GM21423 (cell line): Measurements from ENCODE around the gene BMERB1.
"Not testable (repeated sequence)": the region's sequence is repeated elsewhere in the genome, so short reads cannot be mapped to it uniquely, and the experiment has no call there.

Experiments used
- ATAC-seq: cut with Tn5 transposase; IDR thresholded peaks from one replicate; pipeline ENCODE4 v1.9.1; 2021; ENCODE audit warnings: mild to moderate bottlenecking, moderate library complexity; ENCODE audit not compliant: unreplicated experiment

Gene BMERB1

DNA sequence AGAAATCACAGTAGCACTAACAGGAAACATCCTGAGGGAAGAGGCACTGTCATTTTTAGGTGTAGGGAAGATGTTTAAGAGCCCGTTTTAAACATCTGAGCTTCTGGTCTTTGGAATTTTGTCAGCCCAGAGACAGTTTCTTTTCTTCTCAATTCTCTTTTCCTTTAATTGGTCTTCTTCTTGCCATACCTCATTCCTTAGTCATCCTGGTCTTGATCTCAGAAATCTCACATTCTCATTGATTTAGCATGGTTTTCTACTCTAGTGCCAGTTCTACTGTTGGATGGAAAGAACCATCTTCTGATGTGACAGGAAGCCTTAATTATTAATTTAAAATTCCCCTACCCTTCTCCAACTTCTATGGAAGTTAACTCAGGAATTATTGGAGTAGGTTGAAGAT lies 25.4 kb downstream of the BMERB1 start:
- no peak for ATAC-seq

DNA sequence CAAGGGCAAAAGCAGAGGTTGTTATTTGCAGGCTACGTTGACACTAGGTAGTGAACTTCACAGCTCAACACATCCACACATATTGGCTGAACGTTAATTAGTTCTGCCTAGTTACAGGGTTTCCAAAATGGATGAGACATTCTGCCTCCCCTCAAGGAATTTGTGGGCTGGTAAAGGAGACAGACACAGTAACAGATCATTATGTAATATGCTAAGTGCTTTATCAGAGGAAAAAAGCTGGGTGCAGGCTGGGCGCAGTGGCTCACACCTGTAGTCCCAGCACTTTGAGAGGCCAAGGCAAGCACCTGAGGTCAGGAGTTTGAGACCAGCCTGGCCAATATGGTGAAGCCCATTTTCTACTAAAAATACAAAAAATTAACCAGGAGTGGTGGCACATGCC lies 26.2 kb downstream of the BMERB1 start:
- ATAC-seq, result no peak

DNA sequence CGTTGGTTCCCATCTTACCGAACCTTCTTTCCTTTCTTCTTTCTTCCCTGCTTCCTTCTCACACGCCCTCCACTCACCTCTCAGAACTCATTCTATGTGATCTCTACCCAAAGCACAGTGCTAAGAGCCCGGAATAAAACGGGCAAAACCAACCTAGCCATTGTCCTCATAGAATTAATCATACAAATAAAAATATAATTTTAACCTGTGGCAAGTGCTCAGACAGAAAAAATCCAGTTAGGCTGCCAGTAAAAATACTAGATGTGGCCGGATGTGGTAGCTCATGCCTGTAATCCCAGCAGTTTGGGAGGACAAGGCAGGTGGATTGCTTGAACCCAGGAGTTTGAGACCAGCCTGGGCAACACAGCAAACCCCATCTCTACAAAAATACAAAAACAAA lies 27.0 kb downstream of the BMERB1 start:
- no peak for ATAC-seq

DNA sequence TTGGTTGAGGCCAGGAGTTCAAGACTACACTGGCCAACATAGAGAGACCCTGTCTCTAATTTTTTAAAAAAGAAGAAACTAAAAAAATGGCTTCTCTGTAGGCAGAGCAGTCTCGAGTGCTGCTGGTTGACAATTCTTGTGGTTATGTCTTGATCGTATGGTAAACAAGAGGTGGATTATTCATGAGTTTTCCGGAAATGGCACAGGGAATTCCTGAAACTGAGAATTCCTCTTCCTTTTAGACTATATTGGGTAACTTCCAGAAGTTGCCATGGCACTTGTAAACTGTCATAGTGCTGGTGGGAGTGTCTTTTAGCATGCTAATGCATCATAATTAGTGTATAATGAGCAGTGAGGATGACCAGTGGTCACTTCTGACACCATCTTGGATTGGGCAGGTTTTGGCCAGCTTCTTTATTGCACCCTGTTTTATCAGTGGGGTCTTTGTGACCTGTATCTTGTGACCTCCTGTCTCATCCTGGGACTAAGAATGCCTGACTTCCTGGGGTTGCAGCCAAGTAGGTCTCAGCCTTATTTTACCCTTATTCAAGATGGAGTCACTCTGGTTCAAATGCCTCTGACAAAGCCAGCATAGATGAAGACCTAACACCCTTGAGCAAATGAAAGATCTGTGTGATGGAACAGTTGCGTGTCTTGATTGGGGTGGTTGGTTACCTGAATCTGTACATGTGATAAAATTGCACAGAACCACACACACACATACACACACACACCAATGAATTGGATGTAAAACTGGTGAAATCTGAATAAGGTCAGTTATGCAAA lies 30.2 kb downstream of the BMERB1 start:
- no peak for ATAC-seq

DNA sequence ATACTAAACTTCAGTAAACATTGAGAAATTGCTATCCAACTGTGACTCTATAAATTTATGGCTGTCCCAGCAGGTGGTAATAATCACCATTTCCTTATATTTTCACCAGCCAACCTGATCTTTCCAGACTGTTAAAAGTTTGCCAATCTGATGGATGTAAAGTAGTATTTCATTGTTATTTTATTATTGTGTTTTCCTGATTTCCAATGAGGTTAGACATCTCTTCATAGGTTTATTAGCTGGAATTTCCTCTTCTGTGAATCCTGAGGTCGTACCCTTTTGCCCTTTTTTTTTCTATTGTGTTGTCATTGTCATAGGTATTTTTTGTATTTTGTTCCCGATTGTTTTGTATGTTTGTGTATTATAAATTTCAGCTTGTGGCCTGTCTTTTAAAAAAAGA lies 31.7 kb downstream of the BMERB1 start:
- no peak for ATAC-seq

DNA sequence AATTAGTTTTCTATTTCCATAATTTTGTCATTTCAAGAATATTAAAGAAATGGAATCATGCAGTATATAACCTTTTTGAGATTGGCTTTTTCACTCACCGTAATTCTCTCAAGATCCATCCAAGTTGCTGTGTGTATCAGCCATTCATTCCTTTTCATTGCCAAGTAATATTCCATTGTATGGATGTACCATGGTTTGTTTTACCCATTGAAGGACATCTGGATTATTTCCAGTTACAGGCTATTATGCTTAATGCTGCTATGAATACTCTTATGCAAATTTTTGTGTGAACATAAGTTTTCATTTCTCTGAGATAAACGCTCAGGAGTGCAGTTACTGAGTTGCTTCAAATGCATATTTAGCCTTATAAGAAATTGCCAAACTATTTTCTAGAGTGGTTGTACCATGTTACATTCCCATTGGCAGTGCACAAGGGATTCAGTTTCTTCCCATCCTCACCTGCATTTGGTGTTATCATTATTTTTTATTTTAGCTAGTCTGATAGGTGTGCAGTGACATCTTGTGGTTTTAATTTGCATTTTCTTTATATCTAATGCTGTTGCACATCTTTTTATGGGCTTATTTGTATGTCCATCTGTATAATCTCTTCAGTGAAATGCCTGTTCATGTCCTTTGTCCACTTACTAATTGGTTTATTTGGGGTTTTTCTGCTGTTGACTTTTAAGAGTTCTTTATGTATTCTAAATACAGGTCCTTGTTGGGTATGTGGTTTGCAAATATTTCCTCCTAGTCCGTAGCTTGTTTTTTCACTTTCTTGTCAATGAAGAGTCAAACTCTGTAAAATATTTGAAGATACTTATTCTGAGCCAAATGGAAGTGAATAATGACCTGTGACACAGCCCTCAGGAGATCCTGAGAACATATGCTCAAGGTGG lies 32.7 kb downstream of the BMERB1 start:
- ATAC-seq, result no peak

DNA sequence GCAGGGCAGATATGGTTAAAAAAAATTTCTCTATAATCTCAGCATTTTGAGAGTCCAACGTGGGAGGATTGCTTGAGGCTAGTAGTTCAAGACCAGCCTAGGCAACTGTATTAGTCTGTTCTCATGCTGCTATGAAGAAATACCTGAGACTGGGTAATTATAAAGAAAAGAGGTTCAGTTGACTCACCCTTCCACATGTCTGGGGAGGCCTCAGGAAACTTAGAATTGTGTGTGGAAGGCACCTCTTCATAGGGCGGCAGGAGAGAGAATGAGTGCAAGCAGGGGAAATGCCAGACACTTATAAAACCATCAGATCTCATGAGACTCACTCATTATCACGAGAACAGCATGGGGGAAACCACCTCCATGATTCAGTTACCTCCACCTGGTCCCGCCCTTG lies 42.6 kb downstream of the BMERB1 start:
- ATAC-seq, result not testable (repeated sequence)

DNA sequence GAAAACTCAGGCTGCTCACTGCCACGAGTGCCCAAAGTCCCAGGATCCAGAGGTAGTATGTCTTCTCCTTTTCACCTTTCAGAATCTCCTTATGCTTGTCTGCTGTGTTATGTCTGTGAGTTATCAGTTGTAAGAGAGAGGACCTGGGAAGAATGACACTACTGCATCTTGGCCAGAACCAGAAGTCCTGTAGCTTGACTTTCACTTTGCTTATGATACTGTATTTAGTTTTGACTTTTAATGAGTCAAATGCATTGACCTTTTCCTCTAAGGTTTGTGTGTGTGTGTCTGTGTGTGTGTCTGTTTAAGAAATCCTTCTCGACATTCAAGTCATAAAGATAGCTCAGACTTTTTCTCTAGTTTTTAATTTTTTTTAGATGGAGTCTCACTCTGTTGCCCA lies 43.4 kb downstream of the BMERB1 start:
- ATAC-seq, result no peak

DNA sequence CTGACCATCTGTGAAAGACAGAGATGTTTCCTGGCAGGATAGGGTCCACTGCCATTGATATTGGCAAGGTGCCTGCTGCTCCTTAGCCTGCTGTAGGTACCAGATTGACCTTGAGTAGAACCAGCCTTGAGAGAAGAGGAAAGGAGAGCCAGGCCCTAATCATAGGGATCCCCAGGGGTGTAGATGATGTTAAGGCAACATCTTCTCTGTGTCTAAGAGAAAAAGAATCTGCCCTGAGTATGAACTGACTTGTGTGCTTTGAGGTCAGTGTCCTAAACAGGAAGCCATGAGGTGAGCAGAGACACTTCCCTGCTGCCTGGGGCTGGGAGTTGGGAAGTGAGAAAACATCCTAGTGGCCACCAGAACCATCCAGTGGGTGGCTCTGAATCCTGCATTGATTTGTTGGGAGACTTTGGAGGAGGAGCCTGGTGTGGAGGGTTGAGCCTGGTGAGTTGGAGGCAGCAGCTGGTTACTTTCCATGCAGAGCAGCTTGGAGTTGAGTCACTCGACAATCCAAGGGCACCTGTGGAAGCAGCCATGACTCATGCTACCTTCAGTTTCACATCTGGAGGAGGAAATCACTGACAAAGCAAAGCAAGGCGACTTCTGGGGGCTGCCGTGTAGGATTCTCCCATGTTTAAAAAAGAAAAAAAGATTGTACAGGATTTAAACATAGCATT lies 47.8 kb downstream of the BMERB1 start:
- no peak for ATAC-seq

DNA sequence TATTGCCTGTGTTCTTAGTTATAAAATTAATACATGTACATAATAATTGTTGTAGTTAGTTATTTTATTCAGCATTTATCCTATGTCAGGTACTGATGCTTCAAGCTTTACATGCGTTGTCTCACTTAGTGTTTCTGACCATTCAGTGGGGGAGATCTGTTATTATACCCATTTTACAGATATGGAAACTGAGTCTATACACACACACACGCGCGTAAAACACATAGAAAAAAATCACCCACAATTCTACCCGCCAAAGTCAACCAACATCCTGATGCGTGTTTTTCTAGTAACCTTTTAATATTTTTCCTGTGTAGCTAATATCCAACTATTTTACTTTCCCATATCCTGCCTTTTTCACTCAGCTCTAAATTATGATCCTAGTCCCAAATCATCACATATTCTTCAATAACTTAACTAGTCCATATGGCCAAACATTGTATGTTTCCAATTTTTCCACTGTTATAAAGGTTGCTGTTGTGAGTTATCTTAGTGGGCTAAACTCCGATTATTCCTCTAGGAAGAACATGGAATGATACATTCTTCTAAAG lies 48.4 kb downstream of the BMERB1 start:
- ATAC-seq, result no peak

DNA sequence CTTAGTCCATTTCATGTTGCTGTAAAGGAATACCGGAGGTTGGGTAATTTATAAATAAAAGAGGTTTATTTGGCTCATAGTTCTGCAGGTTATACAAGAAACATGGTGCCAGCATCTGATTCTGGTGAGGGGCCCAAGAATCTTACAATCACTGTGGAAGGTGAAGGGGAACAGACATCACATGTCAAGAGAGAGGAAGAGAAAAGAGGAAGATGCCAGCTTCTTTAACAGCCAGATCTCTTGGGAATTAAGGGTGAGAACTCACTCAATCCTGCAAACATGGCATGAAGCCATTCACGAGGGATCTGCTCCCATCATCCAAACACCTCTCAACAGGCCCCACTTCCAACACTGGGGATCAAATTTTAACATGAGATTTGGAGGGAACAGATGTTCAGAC lies 49.5 kb downstream of the BMERB1 start:
- no peak for ATAC-seq

DNA sequence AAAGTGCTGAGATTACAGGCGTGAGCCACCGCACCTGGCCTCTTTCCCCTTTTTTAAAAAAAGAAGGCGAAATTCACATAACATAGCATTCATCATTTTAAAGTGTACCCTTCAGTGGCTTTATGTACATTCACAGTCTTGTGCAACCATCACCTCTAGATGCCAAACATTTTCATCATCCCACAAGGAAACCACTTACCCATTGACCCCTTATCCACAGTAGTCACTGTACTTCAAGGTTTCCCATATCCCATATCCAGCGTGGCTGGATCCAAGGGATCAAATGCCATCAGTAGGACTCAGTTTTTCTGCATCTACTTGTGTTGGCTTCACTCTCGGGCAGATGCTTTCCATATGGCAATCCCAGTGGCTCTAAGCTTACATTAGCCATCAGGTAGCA lies 50.3 kb downstream of the BMERB1 start:
- ATAC-seq, result no peak

DNA sequence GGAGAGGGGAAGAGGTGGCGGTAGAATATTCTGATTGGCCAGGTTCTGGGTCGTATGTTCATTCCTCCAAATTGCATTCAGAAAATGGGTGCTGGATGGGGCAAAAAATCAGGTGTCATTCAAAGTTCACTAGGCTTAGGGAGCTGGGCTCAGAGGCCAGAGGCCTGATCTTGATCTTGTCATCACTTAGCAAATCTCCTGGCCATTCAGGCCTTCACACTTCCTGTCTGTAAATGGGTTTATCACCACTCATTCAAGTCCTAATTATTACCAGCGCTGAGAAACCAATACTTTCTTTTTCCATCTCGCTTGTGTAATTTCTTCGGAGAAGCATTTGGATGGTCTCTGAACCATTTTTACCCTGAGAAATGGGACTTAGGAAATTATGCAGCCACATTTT lies 50.8 kb downstream of the BMERB1 start:
- no peak for ATAC-seq

DNA sequence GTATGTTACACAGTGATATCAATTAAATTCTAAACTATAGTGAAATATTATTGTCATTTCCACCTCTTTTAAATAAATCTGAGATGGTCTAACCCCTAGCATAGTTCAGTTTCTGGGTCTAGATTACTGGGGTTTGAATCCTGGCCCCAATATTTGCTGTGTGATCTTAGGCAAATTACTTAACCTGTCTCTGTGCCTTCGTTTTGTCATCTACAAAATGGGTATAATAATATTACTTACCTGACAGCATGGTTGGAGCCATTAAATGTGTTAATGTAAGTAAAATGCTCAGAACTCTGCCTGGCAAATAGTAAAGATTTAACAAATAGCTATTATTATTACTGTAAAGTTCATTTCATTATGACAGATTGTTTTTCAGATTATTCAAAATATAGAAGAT lies 52.3 kb downstream of the BMERB1 start:
- no peak for ATAC-seq

DNA sequence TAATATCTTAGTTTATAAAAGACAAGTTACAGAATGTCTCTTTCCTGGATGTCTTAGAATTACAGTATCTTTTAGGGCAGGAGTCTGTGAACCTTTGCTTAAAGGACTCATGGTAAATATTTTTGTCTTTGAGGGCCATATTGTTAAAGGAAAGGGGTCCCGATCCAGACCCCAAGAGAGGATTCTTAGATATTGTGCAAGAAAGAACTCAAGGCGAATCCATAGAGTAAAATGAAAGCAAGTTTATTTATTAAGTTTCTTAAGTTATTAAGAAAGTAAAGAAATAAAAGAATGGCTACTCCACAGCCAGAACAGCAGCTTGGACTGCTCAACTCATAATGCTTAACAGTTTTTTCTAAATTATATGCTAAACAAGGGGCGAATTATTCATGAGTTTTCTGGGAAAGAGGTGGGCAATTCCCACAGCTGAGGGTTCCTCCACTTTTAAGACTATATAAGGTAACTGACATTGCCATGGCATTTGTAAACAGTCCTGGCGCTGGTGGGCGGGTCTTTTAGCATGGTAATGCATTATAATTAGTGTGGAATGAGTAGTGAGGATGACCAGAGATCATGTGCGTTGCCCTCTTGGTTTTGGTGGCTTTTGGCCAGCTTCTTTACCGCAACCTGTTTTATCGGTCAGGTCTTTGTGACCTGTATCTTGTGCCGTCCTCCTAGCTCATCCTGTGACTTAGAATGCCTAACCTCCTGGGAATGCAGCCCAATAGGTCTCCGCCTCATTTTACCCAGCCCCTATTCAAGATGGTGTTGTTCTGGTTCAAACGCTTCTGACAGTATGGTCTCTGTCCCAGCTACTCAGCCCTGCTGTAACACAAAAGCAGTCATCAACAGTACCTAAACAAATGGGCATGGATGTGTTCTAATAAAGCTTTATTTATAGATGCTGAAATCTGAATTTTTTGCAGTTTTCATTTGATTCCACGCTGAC lies 53.2 kb downstream of the BMERB1 start:
- no peak for ATAC-seq

DNA sequence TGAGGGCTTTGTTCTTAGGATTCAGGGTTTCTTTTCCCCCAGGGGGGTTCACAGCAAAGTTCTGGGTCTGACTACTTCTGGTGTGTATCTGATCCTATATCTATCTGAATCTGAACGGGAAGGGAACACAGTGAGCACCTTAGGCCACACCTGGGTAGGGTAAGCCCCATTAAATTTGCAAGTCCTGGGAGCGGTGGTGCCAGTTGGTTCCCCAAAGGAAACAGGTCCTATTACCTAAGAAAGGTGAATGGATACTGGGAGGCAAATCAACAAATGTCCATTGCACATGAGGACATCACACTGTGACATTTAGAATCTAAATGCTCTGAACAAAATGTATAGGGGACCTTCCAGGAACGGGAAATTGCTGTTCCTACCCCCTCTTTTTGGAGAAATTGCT lies 54.6 kb downstream of the BMERB1 start:
- ATAC-seq, result no peak

DNA sequence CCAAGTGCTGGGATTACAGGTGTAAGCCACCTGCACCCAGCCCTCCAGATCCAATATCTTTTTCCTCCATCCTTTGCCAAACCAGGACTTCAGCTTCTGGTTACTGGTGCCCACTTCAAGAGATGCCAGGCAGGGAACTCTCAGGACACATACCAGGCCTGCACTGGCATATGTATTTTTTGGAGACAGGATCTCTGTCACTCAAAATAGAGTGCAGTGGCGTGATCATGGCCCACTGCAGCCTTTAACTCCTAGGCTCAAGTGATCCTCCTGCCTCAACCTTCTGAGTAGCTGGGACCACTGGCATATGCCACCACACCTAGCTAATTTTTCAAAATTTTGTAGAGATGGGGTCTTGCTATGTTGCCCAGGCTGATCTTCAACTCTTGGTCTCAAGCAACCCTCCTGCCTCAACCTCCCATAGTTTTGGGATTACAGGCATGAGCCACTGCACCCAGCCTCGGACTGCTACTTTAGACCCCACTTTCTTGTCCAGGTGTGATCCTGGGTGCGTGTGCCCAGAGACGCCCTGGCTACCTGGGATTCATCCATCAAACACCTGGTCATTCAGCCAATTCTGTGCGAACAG lies 55.8 kb downstream of the BMERB1 start:
- no peak for ATAC-seq

DNA sequence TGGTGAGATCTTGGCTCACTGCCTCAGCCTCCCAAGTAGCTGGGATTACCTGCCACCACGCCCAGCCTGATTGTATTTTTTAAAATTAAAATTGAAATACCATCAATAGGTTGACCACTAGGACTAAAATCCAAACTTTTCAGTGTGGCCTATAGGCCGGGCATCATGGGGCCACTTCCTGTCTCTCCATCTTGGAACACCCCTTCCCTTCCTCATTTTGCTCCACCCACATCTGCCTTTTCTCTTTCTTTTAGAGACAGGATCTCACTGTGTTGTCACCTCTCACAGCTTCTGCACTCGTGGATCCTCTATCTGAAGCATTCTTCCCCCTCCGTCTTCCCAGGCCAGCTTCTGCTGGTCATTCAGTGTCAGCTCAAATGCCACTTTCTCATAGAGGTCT lies 57.0 kb downstream of the BMERB1 start:
- ATAC-seq, result no peak

DNA sequence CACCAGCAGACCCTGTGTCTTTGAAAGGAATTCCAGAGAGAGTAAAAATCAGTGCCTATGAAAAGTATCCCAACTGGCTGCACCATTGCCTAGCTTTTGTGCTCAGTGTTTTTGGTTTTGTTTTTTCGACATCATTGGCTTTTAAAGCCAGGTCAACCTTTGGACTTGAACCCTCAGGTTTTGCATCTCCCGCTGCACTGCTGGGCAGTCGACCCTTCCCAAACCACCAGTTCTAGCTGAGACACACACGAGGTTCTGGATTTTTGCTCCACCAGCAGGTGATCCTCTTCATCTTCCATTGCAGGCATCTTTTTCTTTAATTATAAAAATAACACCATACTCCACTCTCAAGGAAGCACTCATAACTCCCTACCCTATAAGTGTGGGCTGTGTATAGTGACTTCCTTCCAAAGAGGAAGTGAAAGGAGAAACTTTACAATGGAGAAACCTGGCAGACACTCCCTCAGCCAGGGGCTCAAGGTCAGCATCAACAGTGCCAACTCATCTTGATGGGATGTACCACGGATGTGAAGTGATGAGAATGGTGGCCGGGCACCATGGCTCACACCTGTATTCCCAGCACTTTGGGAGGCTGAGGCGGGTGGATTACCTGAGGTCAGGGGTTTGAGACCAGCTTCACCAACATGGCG lies 57.8 kb downstream of the BMERB1 start:
- no peak for ATAC-seq
